IMR-90 (cell line): Measurements from ENCODE around the gene DOCK10. TPM values are rescaled to one million over a fixed set of nuclear protein-coding genes. Genes with fewer than 3 reads are reported as not detected.

ENCODE experiments used
- ATAC-seq: fragments of 200-7000 bp; cut with Tn5 transposase; 2 replicates; pipeline ENCODE4 v1.9.1; 2020; ENCODE audit warnings: low read depth, mild to moderate bottlenecking, moderate library complexity
- BruUV-seq: library from RNA; stranded (reverse); fragments of 400-500 nt; replicated peaks from 2 replicates; lab custom pipeline; 2021; lab: Mats Ljungman, UMichigan
- CTCF ChIA-PET: fragments of 300-600 bp; formaldehyde crosslinking; extraction: SDS; loops from one replicate; lab custom pipeline; 2021; ENCODE audit warnings: antibody characterized with exemption; lab: Yijun Ruan, JAX
- POLR2A ChIA-PET: fragments of 300-600 bp; sonication (Branson Sonifier 250); formaldehyde crosslinking; loops from one replicate; lab custom pipeline; 2022; ENCODE audit warnings: antibody characterized with exemption; ENCODE audit not compliant: unreplicated experiment; lab: Charles Lee
- DNase-seq: peaks from one replicate; pipeline ENCODE4 v3.0.0; 2013
- H2AFZ ChIP-seq: replicated peaks from 2 replicates; pipeline ENCODE3; 2013; ENCODE audit warnings: low read length, mild to moderate bottlenecking; ENCODE audit not compliant: poor library complexity
- H2AK5ac ChIP-seq: 2 replicates; pipeline ENCODE4 v1.6.1; 2013; ENCODE audit warnings: low read depth, low read length, inconsistent platforms
- H2AK9ac ChIP-seq: replicated peaks from 2 replicates; pipeline ENCODE3; 2013; ENCODE audit warnings: mild to moderate bottlenecking, low read depth, low read length, moderate library complexity; ENCODE audit not compliant: poor library complexity
- H2BK120ac ChIP-seq: 2 replicates; pipeline ENCODE4 v1.6.1; 2013; ENCODE audit warnings: low read depth, low read length, inconsistent platforms
- H2BK15ac ChIP-seq: 3 replicates; pipeline ENCODE4 v1.6.1; 2013; ENCODE audit warnings: low read depth, low read length, inconsistent platforms
- H2BK20ac ChIP-seq: 2 replicates; pipeline ENCODE4 v1.6.1; 2013; ENCODE audit warnings: low read depth, mild to moderate bottlenecking, inconsistent platforms, low read length, moderate library complexity
- H2BK5ac ChIP-seq: 2 replicates; pipeline ENCODE4 v1.6.1; 2013; ENCODE audit warnings: mild to moderate bottlenecking, low read depth, low read length, inconsistent platforms; ENCODE audit not compliant: poor library complexity, severe bottlenecking
- H3K14ac ChIP-seq: replicated peaks from 2 replicates; pipeline ENCODE4 v1.6.1; 2013; ENCODE audit warnings: low read depth, low read length, inconsistent platforms
- H3K18ac ChIP-seq: 2 replicates; pipeline ENCODE4 v1.6.1; 2013; ENCODE audit warnings: low read depth, low read length, control low read depth
- H3K23ac ChIP-seq: 2 replicates; pipeline ENCODE4 v1.6.1; 2013; ENCODE audit warnings: low read depth, low read length, inconsistent platforms
- H3K27ac ChIP-seq: 2 replicates; pipeline ENCODE4 v1.5.1; 2013; ENCODE audit warnings: mild to moderate bottlenecking, control low read depth, low read length; ENCODE audit not compliant: insufficient read depth
- H3K27me3 ChIP-seq: 2 replicates; pipeline ENCODE4 v1.6.1; 2013; ENCODE audit warnings: low read length; ENCODE audit not compliant: control insufficient read depth, insufficient read depth
- H3K36me3 ChIP-seq: 2 replicates; pipeline ENCODE4 v1.6.1; 2013; ENCODE audit warnings: low read length, mixed read lengths; ENCODE audit not compliant: control insufficient read depth, insufficient read depth
- H3K4ac ChIP-seq: 2 replicates; pipeline ENCODE4 v1.6.1; 2013; ENCODE audit warnings: low read depth, low read length, inconsistent platforms
- H3K4me1 ChIP-seq: 2 replicates; pipeline ENCODE4 v1.6.1; 2013; ENCODE audit warnings: low read length, mixed read lengths; ENCODE audit not compliant: control insufficient read depth, insufficient read depth
- H3K4me2 ChIP-seq: 2 replicates; pipeline ENCODE4 v1.6.1; 2013; ENCODE audit warnings: low read depth, mild to moderate bottlenecking, control low read depth, low read length, moderate library complexity
- H3K4me3 ChIP-seq: 2 replicates; pipeline ENCODE4 v1.5.1; 2013; ENCODE audit warnings: low read depth, mild to moderate bottlenecking, control low read depth, low read length, moderate library complexity; ENCODE audit not compliant: insufficient read depth
- H3K56ac ChIP-seq: 2 replicates; pipeline ENCODE4 v1.6.1; 2013; ENCODE audit warnings: low read length, inconsistent platforms; ENCODE audit not compliant: insufficient read depth; ENCODE audit errors: extremely low read depth
- H3K79me1 ChIP-seq, 2 experiments: 2 replicates each; pipeline ENCODE4 v1.6.1; 2013; ENCODE audit warnings: low read length in 2 of 2, inconsistent platforms in 1 of 2, low read depth in 1 of 2
- H3K9ac ChIP-seq: 2 replicates; pipeline ENCODE4 v1.6.1; 2013; ENCODE audit warnings: low read depth, low read length, control low read depth
- H3K9me1 ChIP-seq: 2 replicates; pipeline ENCODE4 v1.6.1; 2013; ENCODE audit warnings: low read length, inconsistent platforms; ENCODE audit not compliant: insufficient read depth
- H3K9me3 ChIP-seq: 2 replicates; pipeline ENCODE4 v1.6.1; 2013; ENCODE audit warnings: low read length; ENCODE audit not compliant: control insufficient read depth, insufficient read depth
- H4K20me1 ChIP-seq: 2 replicates; pipeline ENCODE4 v1.6.1; 2013; ENCODE audit warnings: low read length, inconsistent platforms; ENCODE audit not compliant: insufficient read depth
- H4K5ac ChIP-seq: 2 replicates; pipeline ENCODE4 v1.6.1; 2013; ENCODE audit warnings: mild to moderate bottlenecking, low read depth, low read length, control low read depth
- H4K8ac ChIP-seq, 2 experiments: 2 replicates each; pipeline ENCODE4 v1.6.1; 2013; ENCODE audit warnings: low read depth in 2 of 2, low read length in 2 of 2, control low read depth in 1 of 2, inconsistent platforms in 1 of 2
- H4K91ac ChIP-seq: 2 replicates; pipeline ENCODE4 v1.6.1; 2013; ENCODE audit warnings: low read depth, low read length, inconsistent platforms; ENCODE audit not compliant: insufficient read depth
- CEBPB ChIP-seq: IDR thresholded peaks from 2 replicates; pipeline ENCODE4 v1.6.1; 2012; ENCODE audit warnings: low read depth, low read length, improper control_type of control experiment
- POLR2A ChIP-seq: IDR thresholded peaks from 2 replicates; pipeline ENCODE4 v1.6.1; 2012; ENCODE audit warnings: mild to moderate bottlenecking, low read depth, low read length
- RAD21 ChIP-seq: IDR thresholded peaks from 2 replicates; pipeline ENCODE4 v1.6.1; 2012; ENCODE audit warnings: low read length, improper control_type of control experiment
- RCOR1 ChIP-seq: IDR thresholded peaks from 2 replicates; pipeline ENCODE4 v1.6.1; 2012; ENCODE audit warnings: mild to moderate bottlenecking, low read length, improper control_type of control experiment; ENCODE audit not compliant: insufficient replicate concordance
- RFX5 ChIP-seq: IDR thresholded peaks from 2 replicates; pipeline ENCODE4 v1.8.0; 2012; ENCODE audit warnings: low read depth, mild to moderate bottlenecking, low read length, moderate library complexity
- SMC3 ChIP-seq: fragments of 150-350 bp; IDR thresholded peaks from 2 replicates; pipeline ENCODE4 v1.6.1; 2016; ENCODE audit warnings: low read depth, mild to moderate bottlenecking, antibody characterized with exemption, low read length, moderate library complexity
- WGBS, 2 experiments: methylation state at CpG; one replicate each; pipeline versions ENCODE4 v1.1.5 to v1.1.7; 2013; ENCODE audit warnings: missing lambda C conversion rate in 2 of 2; ENCODE audit not compliant: insufficient read length in 1 of 2; ENCODE audit errors: extremely low coverage in 2 of 2; 5-methylcytosine and 5-hydroxymethylcytosine counted together
- dilution Hi-C: fragments of 300-500 bp; cut with HindIII; formaldehyde crosslinking; loops from one replicate; pipeline ENCODE4 v1.14.3; 2018; ENCODE audit warnings: low sequenced_read_pairs; ENCODE audit not compliant: unreplicated experiment
- in situ Hi-C: fragments of 300-500 bp; cut with MboI; formaldehyde crosslinking; loops from 3 replicates; pipeline ENCODE4 v1.14.3; 2019; ENCODE audit warnings: low sequenced_read_pairs, inconsistent platforms, mixed read lengths
- intact Hi-C: fragments of 100-400 bp; cut with micrococcal nuclease; formaldehyde crosslinking; loops from 2 replicates; pipeline ENCODE4 v1.10.0; 2022
- polyA plus RNA-seq, 3 experiments: library from polyadenylated mRNA; depleted of rRNA; stranded (reverse); fragments of >200 nt; gene quantifications; 2 replicates each; pipeline ENCODE4 v1.2.3, GENCODE V29; 2012; ENCODE audit warnings: low replicate concordance in 1 of 3
- total RNA-seq: library from RNA; depleted of rRNA; stranded (reverse); fragments of >200 nt; gene quantifications from 2 replicates; pipeline ENCODE4 v1.2.3, GENCODE V29; 2012

DOCK10 gene
- total and polyA plus RNA-seq, 2 of the 4 experiments (the other 2 are of a cell fraction), result 58.6 to 75.3 TPM

DNA sequence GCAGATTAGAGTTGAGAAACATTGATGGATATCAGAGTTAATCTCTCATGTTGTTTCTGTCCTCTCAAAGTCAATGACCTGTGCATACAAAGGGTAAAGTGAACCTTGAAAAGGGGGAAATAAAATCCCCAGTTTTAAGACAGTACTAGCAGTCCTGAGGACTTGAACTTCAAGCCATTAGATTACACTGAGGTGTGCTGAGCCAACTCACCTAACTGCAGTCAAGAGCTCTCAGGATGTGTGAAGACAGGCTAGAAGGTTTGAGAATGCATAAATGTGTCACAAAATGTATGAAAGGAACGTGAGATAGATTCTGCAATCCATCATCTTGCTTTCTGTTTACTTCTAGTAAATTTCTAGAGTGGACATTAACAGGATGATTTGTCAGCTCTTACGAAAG is 35.5 kb downstream of the DOCK10 start:
- H2BK20ac ChIP-seq, result no peak overlapping the region
- no peak for ATAC-seq
- TF ChIP-seq SMC3, result no peak
- no peak for TF ChIP-seq RCOR1
- no peak for TF ChIP-seq RAD21
- TF ChIP-seq RFX5, result no peak
- TF ChIP-seq CEBPB, result no peak
- no peak for TF ChIP-seq POLR2A
- no peak overlapping the region for H3K18ac ChIP-seq
- H2BK120ac ChIP-seq, result no peak overlapping the region
- in situ Hi-C loops, result loop anchor here (25.0 kb wide), 2 partner anchors 644 to 656 kb away; no protein-coding TSS in a partner anchor
- H3K9me3 ChIP-seq, result no peaks in the 10 kb centered on the region
- no peak overlapping the region for H2AFZ ChIP-seq
- no peak overlapping the region for H3K4me3 ChIP-seq
- no peaks in the 10 kb centered on the region for H4K20me1 ChIP-seq
- ChIA-PET CTCF (no interaction called here), POLR2A (no interaction called here)
- no TSS peak for BruUV-seq
- H3K27ac ChIP-seq, result no peak overlapping the region
- no peak overlapping the region for H3K56ac ChIP-seq
- no peak overlapping the region for H3K4ac ChIP-seq
- peaks cover 12% of the 10 kb centered on the region for H3K4me1 ChIP-seq
- no peak overlapping the region for H2AK9ac ChIP-seq
- intact Hi-C loops, result no loop called here
- no CpG with 5 or more reads among the region's 2 CpGs for WGBS, 2 experiments
- no peak overlapping the region for H3K23ac ChIP-seq
- peaks cover 26 to 69% of the 10 kb centered on the region in 2 experiments for H3K79me1 ChIP-seq
- peaks cover 5% of the 10 kb centered on the region for H3K9me1 ChIP-seq
- H4K91ac ChIP-seq, result no peak overlapping the region
- H3K9ac ChIP-seq, result no peak overlapping the region
- dilution Hi-C loops, result no loop called here
- H4K8ac ChIP-seq, result no peak overlapping the region
- no peak overlapping the region for H2BK5ac ChIP-seq
- no peak overlapping the region for H3K4me2 ChIP-seq
- no peaks in the 10 kb centered on the region for H3K27me3 ChIP-seq
- no peak for DNase-seq
- no peaks in the 10 kb centered on the region for H3K36me3 ChIP-seq
- no peak overlapping the region for H2AK5ac ChIP-seq
- no peak overlapping the region for H3K14ac ChIP-seq
- no peak overlapping the region for H2BK15ac ChIP-seq
- H4K5ac ChIP-seq, result no peak overlapping the region
